Esophagus muscularis mucosa (tissue), 4 donors: Measurements from ENCODE around the gene SMIM12.

Experiments used
- EP300 ChIP-seq: sonication (generic); formaldehyde crosslinking; IDR thresholded peaks from one replicate; pipeline ENCODE4 v1.6.1; 2017; ENCODE audit warnings: antibody characterized with exemption
- POLR2A ChIP-seq: fragments of 450-650 bp; IDR thresholded peaks from one replicate; pipeline ENCODE4 v1.6.1; 2017; ENCODE audit warnings: antibody characterized with exemption, moderate library complexity, mild to moderate bottlenecking, low read depth
- POLR2AphosphoS5 ChIP-seq, 2 donors: sonication (generic); formaldehyde crosslinking; IDR thresholded peaks; one replicate each; pipeline ENCODE4 v1.6.1; 2017; ENCODE audit warnings: antibody characterized with exemption in 2 of 2
- TF ChIP-seq, protein P1 (sequence below), 3 experiments: fragments of 200-600 bp in 2 of 3; fragments of 450-650 bp in 1 of 3; sonication (generic) in 2 of 3; IDR thresholded peaks; one replicate each; pipeline ENCODE4 v1.5.1; 2017 to 2019; ENCODE audit warnings: antibody characterized with exemption in 3 of 3, mild to moderate bottlenecking in 2 of 3, moderate library complexity in 1 of 3

DNA sequence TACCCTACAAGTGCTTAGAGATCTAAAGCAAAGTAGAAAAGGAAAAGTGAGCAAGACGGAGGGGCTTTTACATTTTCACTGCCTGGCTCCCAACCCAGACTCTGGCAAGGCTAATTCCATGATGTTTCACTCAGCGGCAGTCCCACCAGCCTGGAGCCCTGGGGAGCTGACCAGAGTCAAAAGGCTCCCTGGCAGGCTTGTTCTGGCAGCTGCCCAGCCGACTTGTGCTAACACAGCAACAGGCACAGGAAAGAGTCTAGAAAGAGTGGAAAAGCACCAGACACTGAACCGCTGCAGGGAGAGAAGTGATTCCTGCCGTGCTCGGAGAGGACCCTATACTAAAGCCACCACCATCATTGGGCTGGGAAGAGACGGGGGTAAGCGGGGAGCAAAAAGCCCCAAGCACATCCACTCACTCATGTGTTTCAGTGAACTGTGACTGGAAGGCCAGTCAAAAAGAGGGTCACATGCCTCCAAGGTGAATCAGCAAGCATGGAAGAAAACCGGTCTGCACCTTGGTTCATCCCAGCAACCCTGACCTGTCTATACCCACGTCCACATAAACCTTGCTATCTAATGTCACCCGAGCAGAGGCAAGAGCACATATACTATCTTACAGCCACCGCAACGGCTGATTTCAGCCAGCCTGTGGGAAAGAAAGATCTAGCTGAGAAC, 8.0 kb downstream of the SMIM12 start:
- TF ChIP-seq POLR2AphosphoS5 (IDR thresholded peaks at IDR 0.05), result no peak
- TF ChIP-seq, protein P1, sequence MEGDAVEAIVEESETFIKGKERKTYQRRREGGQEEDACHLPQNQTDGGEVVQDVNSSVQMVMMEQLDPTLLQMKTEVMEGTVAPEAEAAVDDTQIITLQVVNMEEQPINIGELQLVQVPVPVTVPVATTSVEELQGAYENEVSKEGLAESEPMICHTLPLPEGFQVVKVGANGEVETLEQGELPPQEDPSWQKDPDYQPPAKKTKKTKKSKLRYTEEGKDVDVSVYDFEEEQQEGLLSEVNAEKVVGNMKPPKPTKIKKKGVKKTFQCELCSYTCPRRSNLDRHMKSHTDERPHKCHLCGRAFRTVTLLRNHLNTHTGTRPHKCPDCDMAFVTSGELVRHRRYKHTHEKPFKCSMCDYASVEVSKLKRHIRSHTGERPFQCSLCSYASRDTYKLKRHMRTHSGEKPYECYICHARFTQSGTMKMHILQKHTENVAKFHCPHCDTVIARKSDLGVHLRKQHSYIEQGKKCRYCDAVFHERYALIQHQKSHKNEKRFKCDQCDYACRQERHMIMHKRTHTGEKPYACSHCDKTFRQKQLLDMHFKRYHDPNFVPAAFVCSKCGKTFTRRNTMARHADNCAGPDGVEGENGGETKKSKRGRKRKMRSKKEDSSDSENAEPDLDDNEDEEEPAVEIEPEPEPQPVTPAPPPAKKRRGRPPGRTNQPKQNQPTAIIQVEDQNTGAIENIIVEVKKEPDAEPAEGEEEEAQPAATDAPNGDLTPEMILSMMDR (IDR thresholded peaks at IDR 0.05), result no peak
- no peak for TF ChIP-seq POLR2A
- no peak for TF ChIP-seq EP300
